CD4-positive, alpha-beta T cell treated with Interleukin-12 subunit alpha and Interleukin-12 subunit beta, for 1 hour (primary cell): ENCODE measurements around the gene JAK1.

Experiments
- DNase-seq: peaks from one replicate; pipeline ENCODE4 v3.0.0-alpha.2; 2020

JAK1 gene

GRCh38 chr1:64979358-64979757 lies 13.0 kb upstream of the JAK1 start:
- DNase-seq = no peak

DNA sequence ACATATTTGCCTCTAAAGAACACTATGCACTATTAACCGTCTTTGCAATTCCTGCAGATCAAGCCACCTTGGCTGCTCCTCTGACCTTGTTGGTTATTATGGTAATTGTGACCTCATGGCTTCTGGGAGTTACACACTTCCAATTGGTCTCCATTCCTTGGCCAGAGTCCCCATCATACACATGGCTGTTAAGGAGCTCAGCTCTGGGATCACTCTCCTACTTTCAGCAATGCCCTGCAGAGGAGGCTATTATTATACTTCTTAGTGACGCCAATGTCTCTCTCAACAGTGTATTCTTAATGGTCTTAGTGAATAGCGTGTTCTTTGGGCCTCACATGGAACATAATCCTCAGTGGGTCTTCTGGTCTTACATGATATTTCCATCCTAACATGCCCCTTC lies 10.0 kb upstream of the JAK1 start:
- DNase-seq = no peak

DNA sequence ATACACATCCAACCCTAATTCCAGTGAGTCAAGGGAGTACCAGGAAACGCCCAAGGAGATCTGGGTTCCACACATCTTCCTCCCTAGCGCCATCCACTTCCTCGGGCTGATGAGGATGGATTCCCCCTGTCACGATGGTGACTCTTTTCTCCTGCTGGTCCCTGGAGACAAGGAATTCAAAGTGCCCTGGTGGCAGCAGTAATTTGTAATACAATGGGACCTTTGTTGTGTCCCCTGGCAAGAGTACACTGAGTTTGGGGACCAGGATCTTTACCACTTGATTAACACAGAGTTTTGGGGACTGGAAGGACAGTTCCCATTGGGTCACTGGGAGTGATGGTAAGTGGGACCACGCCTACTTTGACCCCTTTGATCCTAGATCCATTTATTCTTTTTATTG lies 9.4 kb upstream of the JAK1 start:
- no peak for DNase-seq

DNA sequence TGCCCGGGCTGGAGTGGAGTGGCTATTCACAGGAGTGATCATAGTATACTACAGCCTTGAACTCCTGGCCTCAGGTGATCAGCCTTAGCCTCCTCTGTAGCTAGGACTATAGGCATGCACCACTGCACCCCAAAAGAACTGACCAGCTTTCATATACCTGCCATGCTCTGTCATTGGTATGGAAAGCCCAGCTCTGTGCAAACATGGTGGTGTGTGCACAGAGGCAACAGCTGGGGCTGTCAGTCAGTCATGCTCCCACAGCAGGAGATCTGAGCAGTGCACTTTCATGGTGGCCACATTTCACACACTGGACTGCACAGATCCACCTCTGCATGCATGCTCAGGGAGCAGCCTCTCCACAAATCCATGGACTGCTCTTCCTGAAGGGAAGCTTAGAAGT lies 8.8 kb upstream of the JAK1 start:
- DNase-seq = no peak

DNA sequence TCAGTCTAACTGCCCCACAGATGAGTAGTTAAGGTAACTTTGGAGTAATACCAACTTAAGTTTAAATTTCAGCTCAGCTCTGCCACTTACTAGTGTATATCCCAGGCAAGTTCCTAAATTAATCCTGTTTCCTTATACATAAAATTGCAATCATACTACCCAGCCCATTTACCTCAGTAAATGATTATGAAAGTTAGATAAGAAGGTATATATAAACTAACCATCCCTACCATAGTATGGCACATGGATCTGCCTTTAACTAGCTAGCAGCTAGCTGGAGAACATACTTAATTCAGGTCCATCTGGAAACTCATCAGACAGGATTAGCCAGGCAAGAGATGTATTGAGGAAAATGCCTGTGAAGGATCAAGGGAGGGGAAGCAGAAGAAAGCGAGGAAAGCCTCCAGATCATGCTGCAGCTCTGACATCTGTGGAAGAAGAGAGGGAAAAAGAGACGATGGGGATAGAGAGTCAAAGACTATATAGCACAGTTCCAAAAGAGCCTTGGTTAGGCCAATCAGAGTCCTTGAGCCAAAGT lies 8.0 kb upstream of the JAK1 start:
- no peak for DNase-seq

DNA sequence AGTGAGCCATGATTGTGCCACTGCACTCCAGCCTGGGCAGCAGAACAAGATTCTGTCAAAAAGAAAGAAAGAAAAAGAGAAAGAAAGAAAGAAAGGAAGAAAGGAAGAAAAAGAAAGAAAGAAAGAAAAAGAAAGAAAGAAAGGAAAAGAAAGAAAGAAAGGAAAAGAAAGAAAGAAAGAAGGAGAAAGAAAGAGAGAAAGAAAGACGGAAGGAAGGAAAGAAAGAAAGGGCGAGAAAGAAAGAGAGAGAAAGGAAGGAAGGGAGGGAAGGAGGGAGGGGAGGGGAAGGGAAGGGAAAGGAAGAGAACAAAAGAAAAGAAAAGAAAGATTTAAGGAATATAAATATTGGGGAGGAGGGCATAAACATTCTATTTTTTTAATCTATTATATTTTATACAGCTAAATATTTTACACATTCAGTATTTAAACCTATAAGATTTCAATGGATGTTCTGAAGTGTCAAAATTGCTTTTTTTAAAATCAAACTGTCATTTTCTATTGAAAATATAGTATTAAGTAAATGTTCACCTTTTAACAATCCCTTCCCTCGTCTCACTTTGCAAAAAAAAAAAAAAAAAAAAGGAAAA lies 6.8 kb upstream of the JAK1 start:
- DNase-seq = no peak

- DNase-seq = no peak
These were observed 3.1 kb upstream of the JAK1 start for GRCh38 chr1:64969305-64970046.

- no peak for DNase-seq
These were observed 1.0 kb upstream of the JAK1 start for GRCh38 chr1:64967381-64967780.

DNA sequence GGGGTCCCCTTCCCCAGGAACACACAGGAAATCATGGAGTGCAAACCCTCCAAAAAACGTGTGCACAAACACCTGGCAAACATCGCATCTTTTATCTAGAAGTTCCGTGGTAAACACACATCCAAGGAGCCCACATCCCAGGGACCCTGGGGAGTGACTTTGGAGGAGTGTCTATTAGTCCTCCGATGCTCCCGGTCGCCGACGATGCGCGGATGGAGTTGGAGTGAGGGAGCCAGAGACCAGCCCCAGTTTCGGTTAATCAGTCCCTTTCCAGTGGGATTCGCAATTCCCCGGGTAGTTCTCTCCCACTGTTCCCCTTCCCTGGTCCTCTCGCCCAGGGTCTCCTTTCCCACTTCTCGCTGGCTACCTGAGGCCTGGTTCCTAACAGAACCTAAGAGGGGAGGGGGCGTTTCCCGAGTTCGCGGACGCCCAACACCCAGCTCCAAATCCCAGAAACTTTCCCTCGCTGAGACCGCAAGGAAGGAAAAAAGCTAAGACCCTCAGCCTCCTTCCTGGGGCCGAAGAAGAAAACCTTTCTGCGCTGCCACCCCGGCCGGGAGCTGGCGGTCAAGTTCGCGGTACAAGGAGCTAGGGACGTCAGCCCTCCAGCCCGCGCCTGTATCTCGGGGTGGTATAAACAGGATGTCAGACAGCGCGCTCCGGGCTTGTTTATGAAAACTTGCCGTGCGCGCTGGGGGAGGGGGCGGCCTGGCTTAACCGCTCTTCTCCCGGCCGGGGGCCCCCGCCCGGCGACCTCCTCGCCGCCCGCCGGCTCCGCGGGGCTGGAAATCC lies 787 bp downstream of the JAK1 start:
- peak; percentile 84 for DNase-seq

GRCh38 chr1:64963466-64963865 lies 2.9 kb downstream of the JAK1 start:
- DNase-seq = no peak

GRCh38 chr1:64962441-64962840 lies 3.9 kb downstream of the JAK1 start:
- peak; percentile 43 for DNase-seq

DNA sequence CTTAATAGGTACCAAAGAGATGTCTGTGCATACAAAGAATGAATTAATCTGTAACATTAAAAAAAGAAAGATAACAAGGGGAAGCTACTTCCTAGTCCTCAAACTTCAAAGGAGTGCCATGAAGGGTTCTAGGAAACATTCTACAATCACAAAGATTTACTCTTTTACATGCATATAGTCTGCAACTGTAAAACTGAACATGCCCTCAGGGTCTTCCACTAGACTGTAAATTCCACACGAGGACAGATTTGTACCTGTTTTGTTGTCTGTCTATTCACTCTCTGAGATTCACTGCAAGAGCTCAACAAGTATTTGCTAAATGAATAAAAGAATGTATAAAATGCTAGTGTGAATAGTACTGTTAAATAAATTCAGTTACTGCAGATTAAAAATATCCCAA lies 4.4 kb downstream of the JAK1 start:
- no peak for DNase-seq

- peak; percentile 17 for DNase-seq
These were observed 5.6 kb downstream of the JAK1 start for GRCh38 chr1:64960731-64961130.

GRCh38 chr1:64959986-64960385 lies 6.4 kb downstream of the JAK1 start:
- DNase-seq = no peak

DNA sequence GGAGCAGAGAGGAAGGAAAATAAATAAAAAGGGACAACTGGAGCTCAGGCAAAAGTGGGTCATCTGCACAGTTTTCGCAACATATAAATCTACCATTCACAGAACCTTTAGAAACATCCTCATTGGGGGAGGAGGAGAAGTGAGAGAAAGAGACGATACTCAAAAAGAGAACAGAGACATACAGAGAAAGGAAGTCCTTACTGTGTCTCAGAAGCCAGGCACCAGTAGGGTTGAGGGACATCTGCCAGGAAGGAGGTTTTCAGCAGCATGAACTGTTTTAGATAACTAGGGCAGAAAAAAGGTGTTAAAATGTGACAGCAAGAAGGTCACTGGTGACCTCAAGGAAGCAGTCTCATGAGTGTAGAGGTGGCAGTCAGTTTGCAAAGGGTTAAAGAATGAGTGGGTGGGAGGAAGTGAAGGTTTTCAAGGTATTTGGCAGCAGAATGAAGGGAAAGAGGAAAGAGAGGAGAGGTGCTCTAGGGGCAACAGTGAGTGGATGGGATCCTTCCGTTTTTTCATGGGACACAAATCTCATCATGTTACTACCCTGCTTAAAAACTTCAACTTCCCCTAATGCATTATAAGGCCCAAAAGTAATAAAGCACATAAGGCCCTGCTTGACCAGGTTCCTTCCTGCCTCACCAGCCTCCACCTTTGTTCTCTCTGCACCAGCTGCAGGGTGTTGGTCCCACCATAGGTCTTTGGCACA lies 9.5 kb downstream of the JAK1 start:
- DNase-seq = peak; percentile 30

DNA sequence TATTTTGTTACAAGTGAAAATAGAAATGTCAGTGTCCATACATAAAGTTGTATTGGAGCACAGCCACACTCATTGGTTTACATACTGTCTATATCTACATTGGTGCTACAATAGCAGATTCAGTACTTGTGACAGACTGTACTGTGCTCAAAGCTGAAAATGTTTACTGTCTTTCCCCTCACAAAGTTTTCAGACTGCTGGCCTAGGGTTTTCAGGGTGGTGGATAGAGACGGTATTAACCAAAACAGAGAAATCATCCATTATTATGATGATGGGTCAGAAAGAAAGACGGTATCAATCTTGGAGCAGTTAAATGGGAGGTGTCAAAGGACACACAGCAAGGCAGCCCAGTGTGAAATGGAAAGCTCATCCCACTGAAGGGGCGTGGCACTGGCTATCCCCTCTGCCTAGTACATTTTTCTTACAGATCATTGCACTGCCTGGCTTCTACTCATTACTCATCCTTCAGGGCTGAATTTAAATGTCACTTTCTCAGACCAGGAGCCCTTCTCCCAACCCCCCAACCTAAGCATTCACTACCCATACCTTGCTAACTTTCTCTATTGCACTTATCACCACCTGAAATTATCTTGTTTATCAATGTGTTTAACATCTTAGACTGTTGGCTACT lies 10.2 kb downstream of the JAK1 start:
- no peak for DNase-seq

DNA sequence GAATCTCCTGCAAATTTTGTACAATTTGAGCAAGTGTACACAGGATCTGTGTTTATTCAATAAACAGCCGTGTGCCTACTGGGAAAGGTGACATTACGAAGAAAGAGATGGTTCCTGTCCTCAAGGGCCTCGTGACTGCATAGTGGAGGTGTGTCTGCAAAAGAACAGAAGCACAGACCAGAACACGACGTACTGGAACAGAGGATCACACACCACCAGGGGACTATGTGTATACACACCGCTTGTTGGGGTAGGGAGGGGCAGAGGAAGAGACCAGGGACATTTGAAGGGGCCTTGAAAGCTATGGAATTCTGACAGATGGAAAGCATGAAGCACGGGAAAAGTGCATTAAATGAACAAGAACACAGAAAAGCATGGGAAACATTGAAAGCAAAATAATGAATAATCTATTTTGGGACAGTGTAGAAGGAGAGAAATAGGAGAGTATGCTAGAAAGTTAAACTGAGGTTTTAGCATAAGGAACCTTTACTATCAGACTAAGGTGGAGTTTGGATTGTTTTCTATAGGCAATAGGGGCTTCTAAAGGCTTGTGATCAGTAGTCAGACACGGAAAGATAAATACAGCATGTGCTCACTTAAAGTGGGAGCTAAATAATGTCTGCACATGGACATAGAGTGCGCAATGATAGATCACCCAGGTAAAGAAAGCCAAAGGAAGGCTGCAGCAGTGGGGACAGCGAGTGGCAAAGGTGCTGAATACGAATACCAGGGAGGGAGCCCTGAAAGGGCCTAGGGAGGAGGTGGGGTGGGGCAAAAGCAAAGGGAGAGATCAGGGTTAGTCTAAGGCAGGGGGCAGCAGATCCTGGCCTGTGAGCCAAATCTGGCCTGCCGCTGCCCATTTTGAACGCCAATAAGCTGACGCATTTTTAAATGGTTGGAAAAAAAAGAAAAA lies 11.0 kb downstream of the JAK1 start:
- DNase-seq = no peak

DNA sequence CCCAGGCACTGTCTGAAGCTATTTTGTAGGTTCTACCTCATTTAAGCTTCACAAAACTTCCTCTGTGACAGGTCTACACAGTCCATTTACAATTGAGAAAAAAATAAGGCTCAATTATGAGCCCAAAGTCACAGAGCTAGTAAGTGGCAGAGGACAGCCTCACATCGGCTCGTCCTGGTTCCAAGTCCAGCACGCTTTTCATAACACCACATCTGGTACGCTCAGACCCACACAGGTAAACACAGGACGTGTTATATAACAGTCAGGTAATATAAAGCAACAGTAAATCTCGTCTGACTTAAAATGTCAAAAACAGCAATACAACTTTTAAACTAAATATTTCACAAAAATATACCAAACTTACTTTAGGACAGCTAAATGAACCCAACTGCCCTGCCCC lies 13.1 kb downstream of the JAK1 start:
- no peak for DNase-seq

DNA sequence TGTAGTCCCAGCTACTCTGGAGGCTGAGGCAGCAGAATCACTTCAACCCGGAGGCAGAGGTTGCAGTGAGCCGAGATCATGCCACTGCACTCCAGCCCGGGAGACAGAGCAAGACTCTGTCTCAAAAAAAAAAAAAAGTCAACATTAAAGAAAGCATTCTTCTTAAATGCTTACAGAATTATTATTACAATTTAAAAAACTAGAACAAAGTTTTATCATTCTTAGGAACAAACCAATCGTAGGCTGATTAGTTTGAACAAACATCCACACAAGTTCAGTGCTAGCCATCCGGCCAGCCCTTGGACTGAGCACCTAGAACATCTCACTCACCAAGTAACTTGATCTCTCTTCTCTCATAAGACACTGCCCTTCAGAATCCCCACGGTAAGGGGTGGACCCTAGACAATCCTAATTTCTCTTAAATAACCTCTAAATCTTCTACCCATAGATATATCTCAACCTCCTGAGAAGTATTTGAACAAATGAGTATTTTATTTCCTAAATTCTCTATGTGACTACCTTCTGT lies 16.0 kb downstream of the JAK1 start:
- DNase-seq = no peak

- DNase-seq = peak; percentile 20
These were observed 17.2 kb downstream of the JAK1 start for GRCh38 chr1:64948905-64949833.
